GM03348 (cell line): ENCODE data around the gene SLC6A6.
"Not testable (repeated sequence)": the region's sequence is repeated elsewhere in the genome, so short reads cannot be mapped to it uniquely, and the experiment has no call there.

Experiments used
- DNase-seq: peaks from one replicate; pipeline ENCODE4 v3.0.0; 2012; ENCODE audit warnings: low spot score

The SLC6A6 gene

DNA sequence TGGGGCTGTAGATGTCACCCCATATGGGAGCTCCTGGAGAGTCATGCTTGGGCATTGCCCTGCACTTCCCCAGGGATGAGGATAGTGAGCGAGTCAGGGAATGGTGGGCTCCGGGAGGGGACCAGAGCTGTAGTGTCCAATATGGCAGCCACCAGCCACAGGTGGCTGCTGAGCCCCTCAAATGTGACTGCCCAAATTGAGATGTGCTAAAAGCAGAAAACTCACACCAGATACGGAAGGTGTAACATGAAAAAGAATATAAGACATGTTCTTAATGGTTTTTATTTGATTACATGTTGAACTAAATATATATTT, 106.1 kb downstream of the SLC6A6 start:
- DNase-seq = no peak

DNA sequence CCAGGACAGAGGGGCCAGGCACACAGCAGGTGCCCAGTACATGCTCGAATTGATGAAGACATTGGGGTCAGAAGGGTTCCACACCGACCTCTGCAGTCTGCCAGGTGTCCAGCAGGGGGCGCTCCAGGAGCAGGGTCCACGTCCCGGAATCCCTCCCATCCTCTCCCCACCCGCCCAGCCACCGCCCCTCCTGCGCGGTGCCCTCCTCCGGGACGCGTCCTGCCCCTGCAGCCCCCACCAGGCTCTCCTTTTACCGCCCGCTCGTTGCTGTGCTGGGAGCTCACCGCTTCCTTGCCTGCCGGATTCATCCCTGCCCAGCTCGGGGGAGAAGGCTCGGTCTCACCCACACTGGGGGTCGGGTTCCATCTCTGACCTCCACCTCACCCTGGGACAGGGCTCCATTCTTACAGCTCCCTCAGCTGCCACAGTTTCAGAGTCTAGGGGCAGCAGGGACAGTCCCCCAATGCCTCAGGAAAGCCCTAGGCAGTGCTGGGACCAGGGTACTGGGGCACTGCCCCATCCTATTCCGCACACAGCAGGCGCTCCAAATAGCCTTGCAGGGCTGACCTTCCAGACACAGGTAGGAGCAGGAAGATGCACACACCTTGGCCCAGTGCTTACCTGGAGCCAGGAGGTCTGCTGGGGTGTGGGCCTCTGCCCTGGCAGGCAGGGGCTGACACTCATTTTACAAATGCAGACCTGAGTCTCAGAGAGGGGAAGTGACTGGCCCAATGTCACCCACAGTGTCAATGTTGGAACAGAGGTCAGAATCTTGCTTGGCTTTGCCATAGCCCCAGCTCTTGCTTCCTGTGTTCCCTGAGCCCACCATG, 106.8 kb downstream of the SLC6A6 start:
- DNase-seq = peak; percentile 89

DNA sequence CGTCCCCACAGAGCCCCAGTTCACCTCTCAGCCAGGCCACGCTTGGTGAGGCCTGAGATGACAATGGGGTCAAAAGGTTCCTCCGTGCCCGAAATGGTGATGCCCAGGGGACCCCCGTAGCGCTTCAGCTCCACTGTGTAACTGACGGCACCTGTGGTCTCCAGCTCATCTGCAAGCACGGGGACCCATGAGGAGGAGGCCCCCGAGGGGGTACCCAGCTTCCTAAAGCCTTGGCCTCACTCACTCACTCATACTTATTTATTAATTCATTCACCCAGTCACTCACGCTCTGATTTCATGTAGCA, 107.3 kb downstream of the SLC6A6 start:
- DNase-seq = no peak

DNA sequence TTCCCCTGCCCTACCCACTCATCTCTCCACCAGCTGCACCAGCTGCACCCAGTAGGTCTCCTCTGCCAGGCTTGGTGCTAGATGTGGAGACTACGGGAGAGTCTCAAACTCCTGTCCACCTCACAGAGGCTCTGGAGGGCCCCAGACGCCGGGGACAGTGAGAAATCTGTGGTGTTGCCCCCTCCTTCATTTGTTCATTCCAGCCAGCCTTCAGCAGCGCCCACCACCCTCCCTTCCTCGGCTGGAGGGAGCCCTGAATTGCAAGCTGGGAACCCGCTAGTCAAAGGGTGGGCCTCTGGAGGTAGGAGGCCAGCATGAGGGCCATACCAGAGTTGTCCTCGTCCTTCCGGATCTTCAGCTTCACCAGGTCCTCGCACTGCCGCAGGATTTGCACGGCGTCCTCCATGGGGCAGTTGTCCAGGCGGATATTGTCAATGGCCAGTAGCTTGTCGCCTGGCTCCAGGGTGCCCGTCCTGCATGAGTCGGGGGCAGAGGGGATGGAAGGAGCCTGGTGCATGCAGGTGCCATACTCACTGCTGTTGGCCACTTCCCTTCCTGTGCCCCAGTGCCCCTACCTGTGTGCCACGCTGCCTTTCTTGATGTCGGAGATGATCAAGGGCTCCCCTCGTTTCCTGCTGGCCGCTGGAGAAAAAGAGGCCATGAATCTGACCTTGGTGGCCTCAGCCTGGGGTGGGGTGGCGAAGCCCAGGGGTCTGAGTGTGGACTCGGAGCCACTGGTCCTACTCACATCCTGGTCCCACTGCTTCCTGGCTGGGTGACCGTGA, 108.6 kb downstream of the SLC6A6 start:
- no peak for DNase-seq

DNA sequence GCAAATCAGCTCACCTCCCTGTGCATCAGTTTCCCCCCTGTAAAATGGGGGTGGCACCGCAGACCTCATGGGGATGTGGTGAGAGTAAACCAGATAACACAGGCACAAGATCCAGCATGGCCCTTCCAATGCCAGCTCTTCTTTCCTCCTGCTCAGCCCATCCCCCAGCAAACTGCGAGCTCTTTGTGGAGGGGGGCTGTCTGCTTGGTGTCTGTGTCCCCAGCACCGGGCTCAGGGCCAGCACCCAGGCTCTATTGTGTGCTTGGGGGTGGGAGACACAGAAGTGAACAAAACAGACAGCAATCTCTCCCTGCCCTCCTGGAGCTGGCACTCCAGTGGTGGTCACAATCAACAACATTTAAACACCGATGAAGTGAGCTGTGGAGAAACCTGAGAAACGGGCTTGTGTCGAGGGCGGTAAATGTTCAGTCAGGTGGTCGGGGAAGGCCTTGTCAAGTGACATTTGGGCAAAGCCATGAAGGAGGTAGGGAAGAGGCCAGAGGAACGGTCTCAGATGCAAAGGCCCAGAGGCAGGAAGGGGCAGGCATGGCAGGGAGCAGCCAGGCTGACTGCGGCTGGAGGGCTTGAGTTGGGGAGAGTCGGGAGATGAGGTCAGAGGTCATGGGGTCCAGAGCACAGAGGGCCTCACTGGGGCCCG, 109.3 kb downstream of the SLC6A6 start:
- DNase-seq = no peak

DNA sequence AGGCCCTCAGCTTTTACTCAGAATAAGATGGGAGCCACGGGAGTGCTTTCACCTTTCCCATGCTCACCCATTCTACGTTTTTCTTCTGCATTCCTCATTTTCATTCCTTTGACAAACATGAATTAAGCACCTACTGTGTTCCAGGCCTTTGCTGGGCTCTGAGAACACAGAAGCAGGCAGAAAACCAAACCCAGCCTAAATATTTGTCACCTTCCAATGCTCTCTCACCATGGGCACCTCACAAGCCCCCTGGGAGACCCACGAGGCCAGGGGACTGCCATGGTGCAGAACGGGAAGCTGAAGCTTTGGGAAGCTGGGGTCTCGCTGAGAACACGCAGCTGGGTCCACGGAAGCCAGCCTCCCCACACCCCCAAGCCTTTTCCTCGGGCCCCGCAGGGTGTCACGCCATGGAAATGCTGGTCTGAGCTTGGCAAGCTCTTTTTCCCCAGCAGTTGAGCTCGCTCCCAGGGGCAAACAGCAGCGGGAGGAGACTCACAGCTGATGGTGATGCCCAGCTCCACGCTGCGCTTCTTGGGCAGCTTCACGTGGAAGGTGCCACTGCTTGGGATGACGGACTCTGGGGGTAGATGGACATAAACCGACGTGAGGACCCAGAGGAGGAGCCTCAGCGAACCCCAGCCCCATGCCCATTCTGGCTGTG, 110.0 kb downstream of the SLC6A6 start:
- no peak for DNase-seq

DNA sequence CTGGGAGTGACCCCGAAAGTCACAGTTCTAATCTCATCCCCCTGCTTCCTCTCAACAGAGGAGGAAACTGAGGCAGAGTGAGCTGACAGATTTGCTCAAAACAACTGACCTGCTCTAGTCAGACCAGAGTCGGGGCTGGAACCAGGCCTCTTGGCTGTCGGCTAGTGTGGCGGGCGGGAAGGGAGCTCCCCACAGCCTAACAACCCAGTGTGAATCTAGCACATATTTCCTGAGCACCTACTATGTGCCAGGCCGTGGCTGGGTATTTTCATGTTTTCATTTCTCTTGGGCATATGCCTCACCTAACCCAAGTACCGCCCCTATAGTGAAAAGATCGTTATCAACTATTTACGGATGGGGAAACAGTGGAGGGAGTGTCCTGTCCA, 110.5 kb downstream of the SLC6A6 start:
- no peak for DNase-seq

DNA sequence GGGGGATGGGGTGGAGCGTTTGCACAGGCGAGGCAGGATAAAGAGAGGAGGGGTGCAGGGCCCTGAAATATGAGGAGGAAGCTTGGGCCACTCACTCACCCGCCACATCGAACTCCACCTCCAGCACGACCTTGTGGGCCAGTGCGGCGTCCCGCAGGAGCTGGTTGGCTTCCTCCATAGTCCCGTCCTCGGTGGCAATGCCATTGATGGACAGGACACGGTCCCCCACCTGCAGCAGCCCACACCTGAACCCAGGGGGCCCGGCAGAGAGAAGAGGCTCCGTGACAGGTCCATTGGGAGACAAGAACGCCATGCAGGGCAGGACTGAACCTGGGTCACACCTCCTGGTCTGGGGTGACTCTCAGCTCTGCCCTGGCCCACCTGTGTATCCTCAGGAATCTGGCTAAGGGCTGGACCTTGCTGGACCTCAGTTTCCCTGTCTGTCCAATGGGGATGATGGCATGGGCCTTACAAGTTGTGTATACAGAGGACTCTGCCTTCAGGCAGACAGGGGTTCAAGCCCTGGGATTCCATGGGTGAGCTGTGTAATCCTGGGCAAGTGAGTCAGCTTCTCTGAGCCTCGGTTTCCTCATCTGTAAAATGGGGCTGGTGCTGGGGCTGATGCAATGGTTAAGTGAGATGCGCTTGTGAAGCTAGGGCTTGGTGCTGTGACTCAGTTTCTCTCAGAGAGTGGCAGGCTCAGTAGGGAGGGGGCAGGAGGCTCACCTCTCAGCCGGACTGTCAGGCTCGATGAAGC, 111.3 kb downstream of the SLC6A6 start:
- no peak for DNase-seq

DNA sequence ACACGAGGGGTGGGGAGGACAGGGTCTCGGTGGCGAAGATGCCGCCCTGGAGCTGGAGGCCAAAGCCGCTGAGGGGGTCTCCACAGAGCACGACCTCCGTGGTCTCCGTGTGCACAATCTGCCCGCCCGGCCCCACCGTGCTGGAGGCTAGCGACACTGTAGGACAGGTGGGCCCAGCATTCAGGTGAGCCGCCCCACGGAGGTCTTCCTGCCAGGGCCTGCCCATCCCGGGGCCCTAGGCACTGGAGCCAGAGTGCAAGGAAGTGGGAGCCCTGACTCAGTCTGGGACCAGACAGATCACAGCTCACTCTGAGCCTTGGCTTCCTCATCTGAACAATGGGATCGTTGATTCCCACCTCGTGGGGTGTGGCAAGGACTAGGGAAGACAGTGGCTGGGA, 111.9 kb downstream of the SLC6A6 start:
- DNase-seq = no peak

DNA sequence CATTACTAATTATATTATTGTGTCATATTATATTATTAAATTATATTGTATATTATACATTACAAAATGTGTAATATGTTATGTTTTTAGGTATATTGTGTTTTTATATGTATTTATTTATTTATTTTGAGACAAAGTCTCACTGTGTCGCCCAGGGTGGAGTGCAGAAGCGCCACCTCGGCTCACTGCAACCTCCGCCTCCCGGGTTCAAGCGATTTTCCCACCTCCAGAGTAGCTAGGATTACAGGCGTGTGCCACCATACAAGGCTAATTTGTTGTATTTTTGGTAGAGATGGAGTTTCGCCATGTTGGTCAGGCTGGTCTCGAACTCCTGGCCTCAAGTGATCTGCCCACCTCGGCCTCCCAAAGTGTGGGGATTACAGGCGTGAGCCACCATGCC, 113.1 kb downstream of the SLC6A6 start:
- not testable (repeated sequence) for DNase-seq

DNA sequence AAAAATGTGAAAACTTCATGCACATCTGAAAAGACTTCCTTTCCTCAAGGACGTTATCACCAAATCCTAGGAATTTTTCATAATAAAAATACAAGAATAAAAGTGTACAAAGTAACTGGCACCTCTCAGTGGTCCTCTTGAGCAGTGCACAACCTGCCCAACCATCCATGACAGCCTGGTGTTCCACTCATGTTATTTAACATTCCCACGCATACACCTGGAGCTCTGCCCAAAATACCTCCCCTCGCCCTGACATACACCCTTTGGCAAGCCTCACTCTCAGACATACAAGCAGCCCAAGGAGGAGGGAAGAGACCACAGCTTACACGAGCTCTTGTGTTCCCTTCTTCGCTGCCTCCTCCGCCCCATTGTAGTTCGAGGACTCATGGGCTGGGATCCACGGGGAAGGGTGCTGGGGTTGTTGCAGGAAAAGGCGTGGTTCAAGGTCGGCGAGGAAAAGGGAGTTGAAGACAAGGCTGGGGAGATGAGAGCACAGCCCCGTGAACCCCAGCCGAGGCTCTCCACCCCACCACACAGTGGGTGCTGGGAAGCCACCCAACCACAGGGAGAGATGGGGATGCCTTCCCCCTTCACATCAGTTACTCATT, 114.4 kb downstream of the SLC6A6 start:
- no peak for DNase-seq

DNA sequence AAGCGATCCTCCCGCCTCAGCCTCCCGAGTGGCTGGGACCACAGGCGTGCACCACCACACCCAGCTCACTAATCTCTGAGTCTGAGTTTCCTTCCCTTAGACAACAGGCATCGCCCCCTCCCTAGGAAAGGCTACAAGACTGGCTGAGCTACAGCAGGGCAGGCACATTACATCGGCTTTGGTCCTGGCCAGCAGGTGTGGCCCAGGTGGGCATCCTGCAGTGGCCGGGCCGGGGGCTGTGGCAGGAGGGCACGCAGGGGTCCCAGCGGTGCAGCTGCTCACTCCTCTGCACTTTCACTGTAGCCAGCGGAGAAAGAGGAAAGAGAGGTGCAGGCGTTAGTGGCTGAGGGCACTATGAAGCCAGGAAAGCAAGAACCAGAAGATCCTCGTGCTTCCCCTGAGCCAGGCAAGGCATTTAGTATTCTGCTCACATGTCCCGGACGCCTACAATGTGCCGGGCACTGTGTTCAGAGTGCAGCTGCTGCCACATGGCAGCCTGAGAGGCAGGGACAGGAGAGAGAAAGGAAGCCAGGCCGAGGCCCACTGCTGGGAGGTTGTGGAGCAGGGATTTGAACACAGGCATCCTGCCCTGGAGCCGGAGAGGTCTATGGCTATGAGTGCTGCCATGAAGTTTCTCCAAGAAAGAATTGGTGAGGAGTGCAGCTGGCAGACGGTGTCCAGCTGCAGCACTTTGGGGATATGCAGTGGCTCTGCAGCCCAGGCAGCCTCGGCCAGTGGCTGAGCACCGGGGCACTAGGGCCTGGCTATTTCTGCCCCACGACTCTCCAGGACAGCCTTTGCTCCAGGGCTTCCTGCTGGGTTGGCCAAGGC, 115.4 kb downstream of the SLC6A6 start:
- DNase-seq = no peak

DNA sequence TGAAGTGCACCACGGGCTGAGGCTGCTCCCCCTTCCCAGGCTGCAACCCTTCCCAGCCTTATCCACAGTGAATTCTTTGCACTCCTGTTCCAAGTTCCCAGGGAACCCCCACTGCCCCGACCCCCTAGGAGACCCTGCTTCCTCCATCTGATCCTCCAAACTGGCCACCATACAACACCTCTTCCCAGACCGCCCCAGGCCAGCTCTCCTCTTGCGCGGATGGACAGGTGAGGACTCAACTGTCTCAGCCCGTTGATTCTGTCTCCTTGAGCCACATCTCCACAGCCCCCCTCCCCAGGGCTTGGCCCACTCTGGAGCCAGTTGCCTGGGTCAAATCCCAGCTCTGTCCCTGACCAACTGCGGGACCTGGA, 116.0 kb downstream of the SLC6A6 start:
- no peak for DNase-seq

DNA sequence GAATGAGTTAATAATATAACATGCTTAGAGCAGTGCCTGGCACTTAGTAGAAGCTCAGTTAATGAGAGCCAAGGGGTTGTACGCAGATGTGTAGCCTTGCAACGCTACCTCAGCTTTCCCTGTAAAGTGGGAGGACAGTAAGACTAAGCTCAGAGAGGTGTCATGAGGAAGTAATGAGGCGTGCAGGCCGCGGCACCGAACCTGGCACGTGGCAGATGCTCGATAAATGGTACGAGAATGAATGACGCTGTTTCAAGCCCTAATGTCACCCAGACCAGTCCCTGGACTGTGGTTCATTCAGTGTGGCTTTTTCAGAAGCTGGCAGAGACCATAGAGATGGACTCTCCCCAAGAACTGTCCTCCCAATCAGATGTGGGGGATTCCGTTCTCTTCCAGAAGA, 116.5 kb downstream of the SLC6A6 start:
- no peak for DNase-seq

DNA sequence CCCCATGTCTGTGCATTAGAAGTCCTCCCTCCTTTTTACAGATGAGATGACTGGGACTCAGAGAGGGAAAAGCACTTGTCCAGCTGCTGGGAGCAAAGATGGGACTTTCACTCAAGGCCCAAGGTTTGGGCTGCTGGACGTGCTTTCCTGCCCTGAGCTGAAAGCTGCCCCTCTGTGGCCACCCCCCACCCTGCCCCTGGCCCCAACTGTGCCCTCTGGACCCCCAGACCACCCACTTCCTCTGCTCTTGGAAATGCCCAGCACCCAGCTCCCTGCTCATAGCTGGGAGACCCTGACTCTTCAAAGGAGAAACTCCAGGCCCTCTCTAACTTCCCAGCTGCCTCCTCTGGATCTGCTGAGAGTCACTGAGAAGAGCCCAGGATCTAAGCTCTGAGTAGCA, 117.0 kb downstream of the SLC6A6 start:
- DNase-seq = no peak

DNA sequence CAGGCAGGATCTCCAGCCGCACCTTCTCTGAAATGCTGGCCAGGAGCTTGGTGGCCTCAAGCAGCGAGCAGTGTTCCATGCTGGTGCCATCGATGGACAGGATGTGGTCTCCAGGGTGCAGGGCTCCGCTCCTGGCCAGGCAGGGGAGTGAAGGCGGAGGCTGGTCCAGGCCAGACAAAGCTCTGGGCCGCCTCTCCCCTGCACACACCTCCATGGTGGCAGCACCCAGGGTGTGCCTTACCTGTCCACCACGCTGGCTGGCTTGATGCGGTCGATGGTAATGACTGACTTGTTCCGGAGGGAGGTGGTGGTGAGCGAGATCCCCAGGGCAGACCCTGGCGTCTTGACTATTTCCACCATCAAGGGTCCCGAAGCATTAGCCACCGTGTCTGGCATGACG, 117.7 kb downstream of the SLC6A6 start:
- DNase-seq = no peak

DNA sequence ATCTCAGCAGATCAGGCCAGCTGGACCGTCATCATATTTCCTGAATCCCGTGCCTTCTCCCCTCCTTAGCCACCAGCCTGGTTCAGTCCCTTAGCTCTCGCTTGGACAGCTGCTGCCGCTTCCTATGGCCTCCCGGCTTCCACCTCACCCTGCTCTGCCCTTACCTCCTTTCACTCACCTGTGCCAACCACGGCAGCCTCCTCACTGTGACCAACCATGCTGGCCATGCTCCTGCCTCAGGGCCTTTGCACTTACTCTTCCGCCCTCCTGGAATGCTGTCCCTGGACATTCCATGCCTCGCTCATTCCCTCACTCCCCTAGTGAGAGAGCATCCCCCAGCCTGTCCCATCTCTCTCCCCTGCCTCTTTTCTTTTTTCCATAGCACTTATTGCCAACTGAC, 118.6 kb downstream of the SLC6A6 start:
- DNase-seq = no peak

DNA sequence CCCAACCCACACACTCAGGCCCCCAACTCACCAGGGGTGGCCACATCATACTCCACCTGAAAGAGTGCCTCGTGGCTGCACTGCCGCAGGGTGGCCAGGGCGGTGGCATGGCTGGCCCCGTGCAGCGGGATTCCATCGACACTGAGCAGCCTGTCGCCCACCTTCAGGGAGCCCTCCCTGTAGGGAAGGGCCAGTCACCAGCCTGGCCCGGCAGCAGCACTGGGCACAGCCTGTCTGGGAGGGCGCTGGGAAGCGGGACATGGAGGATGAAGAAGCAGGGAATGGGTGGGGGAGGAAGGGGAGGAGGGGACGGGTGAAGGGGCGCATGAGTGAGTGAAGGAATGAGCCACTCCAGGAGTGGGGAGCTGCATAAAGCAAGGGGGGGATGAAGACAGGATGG, 119.2 kb downstream of the SLC6A6 start:
- no peak for DNase-seq

DNA sequence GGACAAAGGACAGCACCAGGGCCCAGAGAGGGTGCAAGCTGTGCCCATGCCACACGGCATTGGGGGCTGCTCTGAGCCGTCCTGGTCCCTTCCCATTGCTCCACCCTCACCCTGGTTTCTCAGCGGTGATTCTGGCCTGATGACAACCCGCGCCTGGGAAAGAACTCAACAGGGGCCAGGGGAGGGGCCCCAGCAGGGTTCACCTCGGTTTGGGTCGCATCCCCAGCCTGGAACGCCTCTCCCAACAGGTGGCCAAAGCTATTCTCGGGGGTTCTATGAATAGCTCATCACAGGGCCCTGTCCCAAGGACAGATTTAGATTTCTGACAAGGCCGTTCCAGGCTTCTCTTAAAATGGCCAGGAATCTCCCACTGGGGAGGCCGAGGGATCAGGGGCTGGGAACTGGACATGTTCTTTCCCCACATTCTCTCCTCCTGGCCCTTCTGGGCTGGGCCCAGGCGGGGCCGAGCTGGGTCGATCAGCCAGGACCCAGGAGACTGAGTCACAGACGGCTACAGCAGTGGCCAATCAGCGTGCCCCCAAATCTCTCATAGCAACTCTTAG, 119.8 kb downstream of the SLC6A6 start:
- DNase-seq = no peak

DNA sequence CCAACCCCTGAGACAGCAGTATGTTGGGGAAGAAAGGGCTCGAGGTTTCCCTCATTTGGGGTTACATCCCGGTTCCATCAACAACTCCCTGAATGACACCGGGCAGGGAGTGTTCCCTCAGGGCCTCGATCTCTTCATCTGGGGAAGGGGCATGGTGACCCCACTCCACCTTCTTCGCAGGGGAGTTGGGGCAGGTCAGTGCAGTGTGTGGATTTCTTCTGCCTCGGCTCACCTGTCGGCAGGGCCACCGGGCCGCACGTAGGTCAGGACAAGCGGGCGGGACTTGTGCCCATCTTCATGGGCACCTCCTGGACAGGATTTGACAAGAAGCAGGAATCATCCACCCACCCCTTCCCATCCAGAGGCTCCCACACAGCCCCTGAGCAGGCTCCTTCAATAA, 120.4 kb downstream of the SLC6A6 start:
- DNase-seq = no peak

DNA sequence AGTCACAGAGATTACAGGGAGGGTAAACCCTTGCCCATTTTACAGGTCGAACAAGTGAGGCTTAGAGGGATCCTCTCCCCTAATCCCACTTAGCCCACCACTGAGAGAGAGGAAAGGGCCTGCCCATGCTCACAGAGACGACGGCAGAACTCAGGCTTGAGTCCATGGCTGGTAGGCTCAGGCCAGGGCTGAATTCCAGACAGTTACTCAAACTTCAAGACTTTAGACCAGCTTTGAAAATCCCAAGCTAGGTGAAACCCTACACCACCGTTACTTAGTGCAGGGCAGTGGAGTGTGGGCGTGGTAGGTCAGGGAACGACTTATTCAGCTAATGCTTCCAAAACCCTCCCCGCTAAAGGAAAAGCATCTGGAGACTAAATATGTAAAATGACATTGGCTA, 121.4 kb downstream of the SLC6A6 start:
- no peak for DNase-seq
